HepG2 (cell line): ENCODE data around the gene OXLD1. TPM values are rescaled to one million over a fixed set of nuclear protein-coding genes. Genes with fewer than 3 reads are reported as not detected.

Experiments
- CBX5 ChIP-seq: sonication (generic); formaldehyde crosslinking; IDR thresholded peaks from 2 replicates; pipeline ENCODE4 v1.4.0; 2020; ENCODE audit warnings: missing genetic modification reagents, borderline replicate concordance
- CEBPB ChIP-seq: IDR thresholded peaks from 2 replicates; pipeline ENCODE4 v1.6.1; 2011; ENCODE audit warnings: low read depth, low read length, improper control_type of control experiment, borderline replicate concordance
- EP300 ChIP-seq, 3 experiments: sonication (generic) in 1 of 3; formaldehyde crosslinking in 1 of 3; IDR thresholded peaks; 2 replicates each; pipeline versions ENCODE4 v1.5.1 to v1.6.1; 2011 to 2020; ENCODE audit warnings: low read depth in 2 of 3, low read length in 2 of 3, borderline replicate concordance in 1 of 3, improper control_type of control experiment in 1 of 3, mild to moderate bottlenecking in 1 of 3, missing genetic modification reagents in 1 of 3, moderate library complexity in 1 of 3
- KDM1A ChIP-seq: IDR thresholded peaks from 2 replicates; pipeline ENCODE4 v1.6.1; 2016; ENCODE audit warnings: missing compliant biosample characterization
- MTF1 ChIP-seq: sonication (generic); formaldehyde crosslinking; IDR thresholded peaks from 2 replicates; pipeline ENCODE4 v1.5.0; 2020; ENCODE audit warnings: missing genetic modification reagents
- NCOA2 ChIP-seq: sonication (generic); formaldehyde crosslinking; IDR thresholded peaks from 2 replicates; pipeline ENCODE4 v1.8.0; 2022; ENCODE audit warnings: inconsistent platforms
- PLRG1 ChIP-seq: fragments of 450-650 bp; conservative IDR thresholded peaks from 2 replicates; pipeline ENCODE4 v1.6.1; 2016
- SALL1 ChIP-seq: sonication (generic); formaldehyde crosslinking; IDR thresholded peaks from 2 replicates; pipeline ENCODE4 v1.8.0; 2022; ENCODE audit warnings: mild to moderate bottlenecking, missing genetic modification reagents
- SETDB1 ChIP-seq: sonication (generic); formaldehyde crosslinking; IDR thresholded peaks from 2 replicates; pipeline ENCODE4 v1.5.1; 2020; ENCODE audit warnings: missing genetic modification reagents, mild to moderate bottlenecking, borderline replicate concordance
- WIZ ChIP-seq: sonication (generic); formaldehyde crosslinking; IDR thresholded peaks from 2 replicates; pipeline ENCODE4 v1.5.1; 2020; ENCODE audit warnings: mild to moderate bottlenecking, missing genetic modification reagents
- ZBTB1 ChIP-seq: sonication (generic); formaldehyde crosslinking; IDR thresholded peaks from 2 replicates; pipeline ENCODE4 v1.4.0; 2020; ENCODE audit warnings: missing genetic modification reagents, borderline replicate concordance
- ZNF121 ChIP-seq: sonication (generic); formaldehyde crosslinking; IDR thresholded peaks from 2 replicates; pipeline ENCODE4 v1.5.0; 2020; ENCODE audit warnings: mild to moderate bottlenecking, missing genetic modification reagents
- ZNF30 ChIP-seq: sonication (generic); formaldehyde crosslinking; IDR thresholded peaks from 2 replicates; pipeline ENCODE4 v1.5.0; 2020; ENCODE audit warnings: mild to moderate bottlenecking, missing genetic modification reagents
- polyA plus RNA-seq, 8 experiments: library from polyadenylated mRNA; depleted of rRNA in 3 of 8; stranded (reverse) in 7 of 8; unstranded in 1 of 8; fragments of >200 nt; fragmentation: Illumina TruSeq in 4 of 8; extraction: Trizol in 4 of 8; gene quantifications; 2 replicates each; pipeline versions ENCODE4 v1.2.1 to v1.2.3, GENCODE V29; 2011 to 2016; ENCODE audit warnings: low read depth in 4 of 8, missing spikeins in 1 of 8, mixed read lengths in 1 of 8; ENCODE audit not compliant: insufficient read depth in 1 of 8
- total RNA-seq, 5 experiments: library from RNA; depleted of rRNA; stranded (reverse); fragments of >200 nt; fragmentation: Illumina TruSeq; extraction: Trizol; gene quantifications; 2 replicates each; pipeline ENCODE4 v1.2.3, GENCODE V29; 2016; ENCODE audit warnings: low read depth in 1 of 5
- TF ChIP-seq, protein P1 (sequence below): sonication (generic); formaldehyde crosslinking; IDR thresholded peaks from 2 replicates; pipeline ENCODE4 v1.5.0; 2020; ENCODE audit warnings: mild to moderate bottlenecking, missing genetic modification reagents, borderline replicate concordance
- TF ChIP-seq, protein P2 (sequence below): sonication (generic); formaldehyde crosslinking; IDR thresholded peaks from 2 replicates; pipeline ENCODE4; 2020; ENCODE audit warnings: missing genetic modification reagents, mild to moderate bottlenecking, borderline replicate concordance
- TF ChIP-seq, protein P3 (sequence below): sonication (generic); formaldehyde crosslinking; conservative IDR thresholded peaks from 2 replicates; pipeline ENCODE4 v1.8.0; 2022; ENCODE audit warnings: mild to moderate bottlenecking, moderate library complexity, missing genetic modification reagents
- TF ChIP-seq, protein P4 (sequence below): sonication (generic); formaldehyde crosslinking; IDR thresholded peaks from 2 replicates; pipeline ENCODE4 v1.5.0; 2020; ENCODE audit warnings: missing genetic modification reagents, mild to moderate bottlenecking, borderline replicate concordance

Gene OXLD1
- total and polyA plus RNA-seq, 2 of the 13 experiments (the other 11 are each of a cell fraction or from before 2014, with no cell fraction given) = 27.1 to 37.5 TPM

DNA sequence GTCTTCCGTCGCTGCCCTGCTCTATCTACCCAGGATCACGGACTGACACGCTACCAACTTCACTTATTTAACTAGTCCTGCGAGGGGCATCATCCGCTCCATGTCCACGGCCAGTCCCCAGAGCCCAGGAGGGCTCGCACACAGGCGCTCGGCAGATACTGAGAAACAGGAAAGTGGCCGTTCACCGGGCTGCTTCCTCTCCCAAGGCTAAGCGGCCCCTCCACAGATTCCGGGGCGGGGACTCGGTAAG, 388 bp downstream of the OXLD1 start (continued):
- no peak for TF ChIP-seq CEBPB
- TF ChIP-seq EP300 (IDR thresholded peaks at IDR 0.05; ENCODE audit: low read depth in 2 of 2, low read length in 2 of 2) = no peak
- no peak for TF ChIP-seq EP300 (CRISPR knock-in tag; IDR thresholded peaks at IDR 0.05; ENCODE audit: borderline replicate concordance)
- TF ChIP-seq ZNF121 = 0 out of 2 replicates have a peak, but pooled peaks have one; percentile 46
- no peak for TF ChIP-seq ZBTB1 (CRISPR knock-in tag)
- TF ChIP-seq SALL1 (CRISPR knock-in tag) = no peak
- no peak for TF ChIP-seq PLRG1
- no peak for TF ChIP-seq SETDB1
- peak; percentile 41; the same call in 1 of the 2 replicates for TF ChIP-seq ZNF30
- TF ChIP-seq, protein P1, sequence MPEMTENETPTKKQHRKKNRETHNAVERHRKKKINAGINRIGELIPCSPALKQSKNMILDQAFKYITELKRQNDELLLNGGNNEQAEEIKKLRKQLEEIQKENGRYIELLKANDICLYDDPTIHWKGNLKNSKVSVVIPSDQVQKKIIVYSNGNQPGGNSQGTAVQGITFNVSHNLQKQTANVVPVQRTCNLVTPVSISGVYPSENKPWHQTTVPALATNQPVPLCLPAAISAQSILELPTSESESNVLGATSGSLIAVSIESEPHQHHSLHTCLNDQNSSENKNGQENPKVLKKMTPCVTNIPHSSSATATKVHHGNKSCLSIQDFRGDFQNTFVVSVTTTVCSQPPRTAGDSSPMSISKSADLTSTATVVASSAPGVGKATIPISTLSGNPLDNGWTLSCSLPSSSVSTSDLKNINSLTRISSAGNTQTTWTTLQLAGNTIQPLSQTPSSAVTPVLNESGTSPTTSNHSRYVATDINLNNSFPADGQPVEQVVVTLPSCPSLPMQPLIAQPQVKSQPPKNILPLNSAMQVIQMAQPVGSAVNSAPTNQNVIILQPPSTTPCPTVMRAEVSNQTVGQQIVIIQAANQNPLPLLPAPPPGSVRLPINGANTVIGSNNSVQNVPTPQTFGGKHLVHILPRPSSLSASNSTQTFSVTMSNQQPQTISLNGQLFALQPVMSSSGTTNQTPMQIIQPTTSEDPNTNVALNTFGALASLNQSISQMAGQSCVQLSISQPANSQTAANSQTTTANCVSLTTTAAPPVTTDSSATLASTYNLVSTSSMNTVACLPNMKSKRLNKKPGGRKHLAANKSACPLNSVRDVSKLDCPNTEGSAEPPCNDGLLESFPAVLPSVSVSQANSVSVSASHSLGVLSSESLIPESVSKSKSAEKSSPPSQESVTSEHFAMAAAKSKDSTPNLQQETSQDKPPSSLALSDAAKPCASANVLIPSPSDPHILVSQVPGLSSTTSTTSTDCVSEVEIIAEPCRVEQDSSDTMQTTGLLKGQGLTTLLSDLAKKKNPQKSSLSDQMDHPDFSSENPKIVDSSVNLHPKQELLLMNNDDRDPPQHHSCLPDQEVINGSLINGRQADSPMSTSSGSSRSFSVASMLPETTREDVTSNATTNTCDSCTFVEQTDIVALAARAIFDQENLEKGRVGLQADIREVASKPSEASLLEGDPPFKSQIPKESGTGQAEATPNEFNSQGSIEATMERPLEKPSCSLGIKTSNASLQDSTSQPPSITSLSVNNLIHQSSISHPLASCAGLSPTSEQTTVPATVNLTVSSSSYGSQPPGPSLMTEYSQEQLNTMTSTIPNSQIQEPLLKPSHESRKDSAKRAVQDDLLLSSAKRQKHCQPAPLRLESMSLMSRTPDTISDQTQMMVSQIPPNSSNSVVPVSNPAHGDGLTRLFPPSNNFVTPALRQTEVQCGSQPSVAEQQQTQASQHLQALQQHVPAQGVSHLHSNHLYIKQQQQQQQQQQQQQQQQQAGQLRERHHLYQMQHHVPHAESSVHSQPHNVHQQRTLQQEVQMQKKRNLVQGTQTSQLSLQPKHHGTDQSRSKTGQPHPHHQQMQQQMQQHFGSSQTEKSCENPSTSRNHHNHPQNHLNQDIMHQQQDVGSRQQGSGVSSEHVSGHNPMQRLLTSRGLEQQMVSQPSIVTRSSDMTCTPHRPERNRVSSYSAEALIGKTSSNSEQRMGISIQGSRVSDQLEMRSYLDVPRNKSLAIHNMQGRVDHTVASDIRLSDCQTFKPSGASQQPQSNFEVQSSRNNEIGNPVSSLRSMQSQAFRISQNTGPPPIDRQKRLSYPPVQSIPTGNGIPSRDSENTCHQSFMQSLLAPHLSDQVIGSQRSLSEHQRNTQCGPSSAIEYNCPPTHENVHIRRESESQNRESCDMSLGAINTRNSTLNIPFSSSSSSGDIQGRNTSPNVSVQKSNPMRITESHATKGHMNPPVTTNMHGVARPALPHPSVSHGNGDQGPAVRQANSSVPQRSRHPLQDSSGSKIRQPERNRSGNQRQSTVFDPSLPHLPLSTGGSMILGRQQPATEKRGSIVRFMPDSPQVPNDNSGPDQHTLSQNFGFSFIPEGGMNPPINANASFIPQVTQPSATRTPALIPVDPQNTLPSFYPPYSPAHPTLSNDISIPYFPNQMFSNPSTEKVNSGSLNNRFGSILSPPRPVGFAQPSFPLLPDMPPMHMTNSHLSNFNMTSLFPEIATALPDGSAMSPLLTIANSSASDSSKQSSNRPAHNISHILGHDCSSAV (CRISPR knock-in tag) = no peak
- no peak for TF ChIP-seq CBX5 (CRISPR knock-in tag)
- TF ChIP-seq NCOA2 = no peak
- TF ChIP-seq, protein P2, sequence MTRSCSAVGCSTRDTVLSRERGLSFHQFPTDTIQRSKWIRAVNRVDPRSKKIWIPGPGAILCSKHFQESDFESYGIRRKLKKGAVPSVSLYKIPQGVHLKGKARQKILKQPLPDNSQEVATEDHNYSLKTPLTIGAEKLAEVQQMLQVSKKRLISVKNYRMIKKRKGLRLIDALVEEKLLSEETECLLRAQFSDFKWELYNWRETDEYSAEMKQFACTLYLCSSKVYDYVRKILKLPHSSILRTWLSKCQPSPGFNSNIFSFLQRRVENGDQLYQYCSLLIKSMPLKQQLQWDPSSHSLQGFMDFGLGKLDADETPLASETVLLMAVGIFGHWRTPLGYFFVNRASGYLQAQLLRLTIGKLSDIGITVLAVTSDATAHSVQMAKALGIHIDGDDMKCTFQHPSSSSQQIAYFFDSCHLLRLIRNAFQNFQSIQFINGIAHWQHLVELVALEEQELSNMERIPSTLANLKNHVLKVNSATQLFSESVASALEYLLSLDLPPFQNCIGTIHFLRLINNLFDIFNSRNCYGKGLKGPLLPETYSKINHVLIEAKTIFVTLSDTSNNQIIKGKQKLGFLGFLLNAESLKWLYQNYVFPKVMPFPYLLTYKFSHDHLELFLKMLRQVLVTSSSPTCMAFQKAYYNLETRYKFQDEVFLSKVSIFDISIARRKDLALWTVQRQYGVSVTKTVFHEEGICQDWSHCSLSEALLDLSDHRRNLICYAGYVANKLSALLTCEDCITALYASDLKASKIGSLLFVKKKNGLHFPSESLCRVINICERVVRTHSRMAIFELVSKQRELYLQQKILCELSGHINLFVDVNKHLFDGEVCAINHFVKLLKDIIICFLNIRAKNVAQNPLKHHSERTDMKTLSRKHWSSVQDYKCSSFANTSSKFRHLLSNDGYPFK (CRISPR knock-in tag) = no peak
- no peak for TF ChIP-seq MTF1 (CRISPR knock-in tag)
- peak; percentile 70; the same call in 1 of the 2 replicates for TF ChIP-seq WIZ (CRISPR knock-in tag)
- no peak for TF ChIP-seq KDM1A (CRISPR knock-in tag)
- TF ChIP-seq, protein P3, sequence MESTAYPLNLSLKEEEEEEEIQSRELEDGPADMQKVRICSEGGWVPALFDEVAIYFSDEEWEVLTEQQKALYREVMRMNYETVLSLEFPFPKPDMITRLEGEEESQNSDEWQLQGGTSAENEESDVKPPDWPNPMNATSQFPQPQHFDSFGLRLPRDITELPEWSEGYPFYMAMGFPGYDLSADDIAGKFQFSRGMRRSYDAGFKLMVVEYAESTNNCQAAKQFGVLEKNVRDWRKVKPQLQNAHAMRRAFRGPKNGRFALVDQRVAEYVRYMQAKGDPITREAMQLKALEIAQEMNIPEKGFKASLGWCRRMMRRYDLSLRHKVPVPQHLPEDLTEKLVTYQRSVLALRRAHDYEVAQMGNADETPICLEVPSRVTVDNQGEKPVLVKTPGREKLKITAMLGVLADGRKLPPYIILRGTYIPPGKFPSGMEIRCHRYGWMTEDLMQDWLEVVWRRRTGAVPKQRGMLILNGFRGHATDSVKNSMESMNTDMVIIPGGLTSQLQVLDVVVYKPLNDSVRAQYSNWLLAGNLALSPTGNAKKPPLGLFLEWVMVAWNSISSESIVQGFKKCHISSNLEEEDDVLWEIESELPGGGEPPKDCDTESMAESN (CRISPR knock-in tag) = no peak
- TF ChIP-seq, protein P4, sequence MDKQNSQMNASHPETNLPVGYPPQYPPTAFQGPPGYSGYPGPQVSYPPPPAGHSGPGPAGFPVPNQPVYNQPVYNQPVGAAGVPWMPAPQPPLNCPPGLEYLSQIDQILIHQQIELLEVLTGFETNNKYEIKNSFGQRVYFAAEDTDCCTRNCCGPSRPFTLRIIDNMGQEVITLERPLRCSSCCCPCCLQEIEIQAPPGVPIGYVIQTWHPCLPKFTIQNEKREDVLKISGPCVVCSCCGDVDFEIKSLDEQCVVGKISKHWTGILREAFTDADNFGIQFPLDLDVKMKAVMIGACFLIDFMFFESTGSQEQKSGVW (CRISPR knock-in tag) = 0 out of 2 replicates have a peak, but pooled peaks have one; percentile 15
